ENCODE measurements around the gene ARHGAP26.

GRCh38 chr5:142827934-142828576 is 57.9 kb downstream of the ARHGAP26 start:
- TF ChIP-seq CTCF (IDR thresholded peaks at IDR 0.05; ENCODE audit: low read depth, low read length, poor library complexity, severe bottlenecking) (no peak), EZH2phosphoT487 (IDR thresholded peaks at IDR 0.05; ENCODE audit: borderline replicate concordance, low read length) (no peak)

Data from DOHH2 (cell line).